KOPT-K1 (cell line): Measurements from ENCODE around the gene TM4SF20.
A peak's percentile ranks its signal among the peaks of the same experiment; 100 is the strongest.
"Not testable (repeated sequence)": the region's sequence is repeated elsewhere in the genome, so short reads cannot be mapped to it uniquely, and the experiment has no call there.

Source experiments
- H3K27ac ChIP-seq: fragments of 200-600 bp; sonication (generic); 2 replicates; pipeline ENCODE4 v1.5.1; 2016; ENCODE audit warnings: antibody characterized with exemption, mild to moderate bottlenecking, low read depth, low read length; ENCODE audit not compliant: poor library complexity, severe bottlenecking
- H3K36me3 ChIP-seq: fragments of 200-600 bp; sonication (generic); 2 replicates; pipeline ENCODE4 v1.5.1; 2017; ENCODE audit warnings: antibody characterized with exemption, mild to moderate bottlenecking, low read length, moderate library complexity; ENCODE audit not compliant: insufficient read depth
- H3K9me3 ChIP-seq: fragments of 200-600 bp; sonication (generic); 2 replicates; pipeline ENCODE4 v1.5.1; 2017; ENCODE audit warnings: antibody characterized with exemption, low read length, mild to moderate bottlenecking; ENCODE audit not compliant: insufficient read depth, poor library complexity, severe bottlenecking

The TM4SF20 gene

GRCh38 chr2:227386630-227387029 is 7.5 kb upstream of the TM4SF20 start:
- Histone ChIP-seq H3K9me3 (no peaks in the 10 kb centered on the region), H3K36me3 (no peaks in the 10 kb centered on the region), H3K27ac (no peak overlapping the region)

DNA sequence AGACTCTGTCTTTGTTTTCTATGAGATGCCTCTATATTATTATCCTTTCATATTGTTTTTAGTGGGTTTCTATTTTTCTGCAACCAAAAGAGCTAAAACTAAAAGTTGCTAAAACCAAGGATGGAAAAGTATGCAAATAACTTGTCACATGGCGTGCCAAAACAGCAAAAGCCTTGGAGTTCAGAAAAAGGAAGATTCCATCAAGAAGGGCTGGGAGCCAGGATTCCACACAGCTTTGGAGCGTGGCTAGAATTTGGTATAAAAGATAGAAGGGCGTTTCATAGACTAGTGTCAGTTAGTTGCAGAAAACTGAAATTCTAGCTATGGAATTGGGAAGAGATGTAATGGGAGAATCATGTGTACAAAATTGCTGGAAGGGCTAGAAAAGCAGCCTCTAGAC is 4.6 kb upstream of the TM4SF20 start:
- H3K9me3 ChIP-seq = no peaks in the 10 kb centered on the region
- H3K36me3 ChIP-seq = no peaks in the 10 kb centered on the region
- H3K27ac ChIP-seq = no peak overlapping the region

GRCh38 chr2:227382241-227382835 is 3.2 kb upstream of the TM4SF20 start:
- H3K9me3 ChIP-seq, H3K27ac ChIP-seq, H3K36me3 ChIP-seq: not testable (repeated sequence)

GRCh38 chr2:227378371-227378782 is 729 bp downstream of the TM4SF20 start:
- Histone ChIP-seq H3K9me3 (no peaks in the 10 kb centered on the region), H3K36me3 (no peaks in the 10 kb centered on the region), H3K27ac (no peak overlapping the region)

- no peaks in the 10 kb centered on the region for H3K9me3 ChIP-seq
- no peak overlapping the region for H3K27ac ChIP-seq
- H3K36me3 ChIP-seq = no peaks in the 10 kb centered on the region
Observed at GRCh38 chr2:227377467-227378351, 1.4 kb downstream of the TM4SF20 start.

DNA sequence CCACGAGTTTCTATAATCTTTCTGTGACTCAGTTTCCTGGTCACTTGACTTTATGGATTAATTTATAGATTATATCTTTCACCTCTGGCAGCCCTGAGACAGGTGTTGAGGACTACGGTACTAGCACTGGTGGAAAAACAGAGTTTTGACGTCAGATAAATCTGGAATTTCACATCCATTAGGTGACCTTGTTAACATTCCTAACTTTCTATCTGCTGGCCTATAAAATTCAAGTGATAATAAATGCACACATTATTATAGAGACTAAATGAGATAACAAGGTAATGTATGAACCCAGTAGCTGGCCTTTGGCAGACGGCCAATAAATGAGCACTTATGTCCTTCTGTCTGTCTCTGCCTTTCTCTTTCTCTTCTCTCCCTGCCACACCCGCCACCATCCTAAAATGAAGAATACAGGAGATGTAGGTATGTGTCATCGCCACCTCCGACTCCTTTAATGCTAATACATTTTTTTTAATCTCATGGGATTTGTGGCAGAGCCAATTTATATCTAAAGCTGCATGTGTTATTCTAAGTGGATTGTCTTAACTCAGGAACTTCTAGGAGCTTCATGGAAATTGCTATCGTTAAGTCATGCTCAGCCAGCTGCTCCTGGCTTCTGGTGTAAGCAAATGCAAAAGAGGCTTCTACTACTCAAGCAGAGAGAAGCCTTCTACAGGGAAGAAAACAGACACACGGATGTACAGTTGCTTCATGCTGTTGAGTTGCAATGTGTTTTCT is 2.3 kb downstream of the TM4SF20 start:
- no peak overlapping the region for H3K27ac ChIP-seq
- H3K9me3 ChIP-seq = no peaks in the 10 kb centered on the region
- H3K36me3 ChIP-seq = no peaks in the 10 kb centered on the region

- no peaks in the 10 kb centered on the region for H3K36me3 ChIP-seq
- peak overlapping the region; percentile 21 for H3K27ac ChIP-seq
- no peaks in the 10 kb centered on the region for H3K9me3 ChIP-seq
Observed at GRCh38 chr2:227374158-227374557, 4.9 kb downstream of the TM4SF20 start.

DNA sequence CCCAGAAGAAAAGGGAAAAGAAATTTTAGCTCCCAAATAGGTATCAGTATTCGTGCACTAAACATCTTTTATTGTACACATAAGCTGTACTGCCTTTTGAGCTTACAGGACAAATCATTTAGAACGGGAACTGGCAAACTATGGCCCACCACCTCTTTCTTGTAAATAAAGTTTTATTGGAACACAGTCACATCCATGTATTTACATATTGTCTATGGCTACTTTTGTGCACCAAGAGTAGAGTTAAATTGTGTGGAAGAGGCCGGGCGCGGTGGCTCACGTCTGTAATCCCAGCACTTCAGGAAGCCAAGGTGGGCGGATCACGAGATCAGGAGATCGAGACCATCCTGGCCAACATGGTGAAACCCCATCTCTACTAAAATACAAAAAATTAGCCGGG is 5.7 kb downstream of the TM4SF20 start:
- Histone ChIP-seq H3K36me3 (no peaks in the 10 kb centered on the region), H3K9me3 (no peaks in the 10 kb centered on the region), H3K27ac (no peak overlapping the region)

DNA sequence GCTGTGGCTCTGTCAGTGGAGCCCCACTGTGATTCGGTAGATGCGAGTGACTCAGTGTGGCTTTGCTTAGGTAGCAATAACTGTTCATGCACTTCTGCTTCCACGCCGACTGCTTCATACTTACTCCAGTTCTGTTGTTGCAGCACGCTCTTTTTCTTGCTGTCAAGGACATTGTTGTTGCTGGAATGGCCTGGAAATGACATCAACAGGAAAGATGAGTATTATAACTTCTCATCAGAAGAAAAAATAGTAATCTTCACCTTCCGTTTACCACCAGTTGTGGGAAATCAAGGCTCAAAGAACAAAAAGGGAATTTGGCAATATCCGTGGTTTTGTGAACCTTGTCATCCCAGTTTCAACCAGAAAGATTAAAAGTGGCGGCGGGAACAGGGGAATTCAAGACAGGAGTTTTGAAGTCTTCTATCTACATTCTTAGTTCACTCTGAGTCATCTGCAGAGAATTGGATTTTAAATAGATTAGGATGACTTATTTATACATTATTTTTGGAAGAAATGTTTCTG is 8.3 kb downstream of the TM4SF20 start:
- Histone ChIP-seq H3K36me3 (no peaks in the 10 kb centered on the region), H3K9me3 (no peaks in the 10 kb centered on the region), H3K27ac (no peak overlapping the region)

DNA sequence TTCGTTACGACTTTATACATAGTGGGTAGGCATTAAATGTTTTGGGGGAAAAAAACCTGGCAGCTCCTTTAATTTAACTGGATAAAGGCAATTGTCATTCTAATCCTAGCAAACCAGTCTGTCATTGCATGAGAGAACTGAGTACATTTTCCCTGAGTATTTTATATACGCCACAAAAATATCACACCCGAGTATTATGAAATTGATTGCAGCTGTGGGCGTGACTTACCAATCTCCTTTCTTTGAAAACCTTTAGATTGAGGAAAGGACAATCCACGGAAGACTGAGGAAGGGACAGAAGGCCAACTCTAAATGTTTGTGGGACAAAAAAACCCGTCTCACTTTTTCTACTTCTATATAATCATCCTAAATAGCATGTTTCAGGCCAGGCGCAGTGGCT is 9.0 kb downstream of the TM4SF20 start:
- Histone ChIP-seq H3K36me3 (no peaks in the 10 kb centered on the region), H3K9me3 (no peaks in the 10 kb centered on the region), H3K27ac (no peak overlapping the region)

DNA sequence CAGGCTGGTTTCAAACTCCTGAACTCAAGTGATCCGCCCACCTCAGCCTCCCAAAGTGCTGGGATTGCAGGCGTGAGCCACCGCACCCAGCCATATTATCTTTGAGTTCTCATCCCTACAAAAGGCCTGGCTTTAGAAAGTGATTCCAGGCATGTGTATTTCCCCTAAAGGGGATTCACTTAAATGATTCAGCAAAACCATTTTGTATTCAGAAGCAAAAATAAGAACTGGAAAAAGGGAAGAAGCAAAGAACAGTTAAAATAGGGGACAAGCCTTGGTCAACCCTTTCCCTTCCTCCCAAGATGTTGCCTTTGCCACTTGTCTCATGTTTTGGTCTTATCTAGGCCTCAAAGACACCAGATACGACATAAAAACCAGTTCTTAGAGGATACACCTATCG is 10.5 kb downstream of the TM4SF20 start:
- no peak overlapping the region for H3K27ac ChIP-seq
- no peaks in the 10 kb centered on the region for H3K9me3 ChIP-seq
- no peaks in the 10 kb centered on the region for H3K36me3 ChIP-seq

GRCh38 chr2:227367427-227367795 is 11.7 kb downstream of the TM4SF20 start:
- Histone ChIP-seq H3K9me3 (no peaks in the 10 kb centered on the region), H3K36me3 (no peaks in the 10 kb centered on the region), H3K27ac (no peak overlapping the region)

DNA sequence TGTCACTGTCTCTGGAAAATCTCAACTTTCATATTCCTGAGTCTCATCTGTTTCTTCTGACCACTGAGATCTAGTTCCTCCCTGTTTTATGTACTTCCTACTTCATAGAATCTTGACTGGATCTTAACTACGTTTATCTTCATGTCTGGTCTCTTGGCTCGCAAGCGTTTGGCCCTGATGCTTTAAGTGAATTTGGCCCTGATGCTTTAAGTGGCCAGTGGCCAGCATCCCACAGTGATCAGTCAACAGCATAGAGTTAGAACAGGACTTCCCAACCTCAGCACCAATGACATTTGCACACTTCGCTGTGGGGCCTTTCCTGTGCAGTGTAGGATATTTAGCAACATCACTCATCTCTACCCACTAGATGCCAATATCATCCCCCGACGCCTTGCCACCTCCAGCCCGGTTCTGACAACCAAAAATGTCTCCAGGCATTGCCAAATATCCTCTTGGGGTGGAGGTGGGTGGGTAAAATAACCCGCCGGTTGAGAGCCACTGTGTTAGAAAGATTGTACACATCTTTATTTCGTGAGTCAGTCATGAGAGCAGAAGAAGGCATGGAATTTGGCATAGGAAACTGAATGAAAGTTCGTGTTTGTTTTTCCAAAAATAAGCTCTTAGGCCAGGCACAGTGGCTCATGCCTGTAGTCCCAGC is 12.2 kb downstream of the TM4SF20 start:
- no peak overlapping the region for H3K27ac ChIP-seq
- no peaks in the 10 kb centered on the region for H3K36me3 ChIP-seq
- no peaks in the 10 kb centered on the region for H3K9me3 ChIP-seq

DNA sequence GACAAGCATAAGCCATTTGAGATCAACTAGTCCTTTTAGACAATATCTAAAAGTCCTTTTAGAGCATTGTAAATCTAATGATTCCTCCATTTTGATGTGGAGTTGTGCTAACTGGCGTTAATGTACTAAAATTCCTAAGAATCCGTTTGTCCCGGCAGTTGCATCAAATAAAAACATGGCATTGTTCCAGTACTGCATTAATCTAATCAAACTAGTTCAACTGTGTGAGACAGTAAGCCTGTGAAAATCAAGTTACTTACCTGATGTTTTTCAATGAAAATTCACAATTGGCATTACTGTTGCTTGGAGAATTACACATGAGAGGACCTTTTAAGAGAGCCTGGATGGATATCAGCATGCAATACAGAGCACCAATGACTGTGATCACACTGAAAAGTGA is 13.3 kb downstream of the TM4SF20 start:
- Histone ChIP-seq H3K27ac (no peak overlapping the region), H3K9me3 (no peaks in the 10 kb centered on the region), H3K36me3 (peaks cover 9% of the 10 kb centered on the region)
